HEK293 (cell line): Measurements from ENCODE around the gene OXCT2.
A peak's percentile ranks its signal among the peaks of the same experiment; 100 is the strongest.

Experiments
- CTCF ChIA-PET: fragments of 350-600 bp; formaldehyde crosslinking; extraction: SDS; loops from one replicate; lab custom pipeline; 2021; ENCODE audit warnings: antibody characterized with exemption; lab: Yijun Ruan, JAX
- POLR2A ChIA-PET: fragments of 300-600 bp; formaldehyde crosslinking; extraction: SDS; loops from one replicate; lab custom pipeline; 2020; ENCODE audit warnings: antibody characterized with exemption, inconsistent platforms; lab: Yijun Ruan, JAX
- H3K27ac ChIP-seq: fragments of 200-500 bp; sonication (Bioruptor generic); 2 replicates; pipeline ENCODE4 v1.5.1; 2014; ENCODE audit warnings: low read depth, low read length, control low read depth, inconsistent platforms; ENCODE audit errors: extremely low read depth
- H3K36me3 ChIP-seq, 2 experiments: fragments of 200-500 bp in 1 of 2; sonication (Bioruptor generic) in 1 of 2; 1 replicate in 1 of 2; 2 replicates in 1 of 2; pipeline ENCODE4 v1.5.1; 2014 to 2017; ENCODE audit warnings: inconsistent platforms in 2 of 2, low read length in 2 of 2; ENCODE audit not compliant: control insufficient read depth in 2 of 2, insufficient read depth in 1 of 2
- H3K4me1 ChIP-seq: fragments of 200-500 bp; sonication (Bioruptor generic); 2 replicates; pipeline ENCODE4 v1.5.1; 2014; ENCODE audit warnings: mild to moderate bottlenecking, low read length, inconsistent platforms; ENCODE audit not compliant: control insufficient read depth, insufficient read depth
- H3K4me3 ChIP-seq: 2 replicates; pipeline ENCODE4 v1.5.1; 2011; ENCODE audit warnings: low read depth, mild to moderate bottlenecking, control low read depth, low read length, moderate library complexity
- H3K9me3 ChIP-seq: fragments of 200-500 bp; sonication (Bioruptor generic); 2 replicates; pipeline ENCODE4 v1.5.1; 2014; ENCODE audit warnings: low read depth, low read length, inconsistent platforms; ENCODE audit not compliant: control insufficient read depth, insufficient read depth
- GLI2 ChIP-seq: fragments of 450-650 bp; formaldehyde crosslinking; IDR thresholded peaks from 2 replicates; pipeline ENCODE4; 2017; ENCODE audit warnings: missing biosample characterization, missing genetic modification characterization, low read depth, borderline replicate concordance
- GLIS1 ChIP-seq: fragments of 450-650 bp; formaldehyde crosslinking; IDR thresholded peaks from 2 replicates; pipeline ENCODE4 v1.5.1; 2016; ENCODE audit warnings: missing biosample characterization, missing genetic modification characterization
- IKZF3 ChIP-seq: fragments of 450-650 bp; IDR thresholded peaks from 2 replicates; pipeline ENCODE4 v1.5.0; 2018; ENCODE audit warnings: missing biosample characterization, mild to moderate bottlenecking, missing genetic modification characterization, moderate library complexity
- MZF1 ChIP-seq: fragments of 450-650 bp; formaldehyde crosslinking; IDR thresholded peaks from 2 replicates; pipeline ENCODE4 v1.5.1; 2017; ENCODE audit warnings: missing biosample characterization, missing genetic modification characterization, borderline replicate concordance
- SP7 ChIP-seq: fragments of 450-650 bp; formaldehyde crosslinking; IDR thresholded peaks from 2 replicates; pipeline ENCODE4 v1.5.1; 2016; ENCODE audit warnings: missing biosample characterization, missing genetic modification characterization
- TSHZ1 ChIP-seq: fragments of 450-650 bp; formaldehyde crosslinking; IDR thresholded peaks from 2 replicates; pipeline ENCODE4 v1.5.1; 2016; ENCODE audit warnings: missing biosample characterization, missing genetic modification characterization, borderline replicate concordance
- ZBTB17 ChIP-seq: fragments of 450-650 bp; formaldehyde crosslinking; IDR thresholded peaks from 2 replicates; pipeline ENCODE4 v1.5.1; 2016; ENCODE audit warnings: missing biosample characterization, missing genetic modification characterization
- ZBTB21 ChIP-seq: fragments of 450-650 bp; formaldehyde crosslinking; IDR thresholded peaks from 2 replicates; pipeline ENCODE4 v1.5.1; 2017; ENCODE audit warnings: missing biosample characterization, missing genetic modification characterization
- ZBTB48 ChIP-seq: fragments of 450-650 bp; formaldehyde crosslinking; IDR thresholded peaks from 2 replicates; pipeline ENCODE4 v1.5.1; 2016; ENCODE audit warnings: missing biosample characterization, missing genetic modification characterization
- ZBTB8A ChIP-seq: fragments of 450-650 bp; formaldehyde crosslinking; IDR thresholded peaks from 2 replicates; pipeline ENCODE4 v1.5.1; 2016; ENCODE audit warnings: missing biosample characterization, missing genetic modification characterization
- ZNF112 ChIP-seq: fragments of 450-650 bp; formaldehyde crosslinking; IDR thresholded peaks from 2 replicates; pipeline ENCODE4 v1.5.0; 2017; ENCODE audit warnings: missing biosample characterization, missing genetic modification characterization
- ZNF155 ChIP-seq: fragments of 450-650 bp; formaldehyde crosslinking; IDR thresholded peaks from 2 replicates; pipeline ENCODE4 v1.5.1; 2016; ENCODE audit warnings: missing biosample characterization, missing genetic modification characterization
- ZNF214 ChIP-seq: fragments of 450-650 bp; formaldehyde crosslinking; IDR thresholded peaks from 2 replicates; pipeline ENCODE4 v1.5.1; 2017; ENCODE audit warnings: missing biosample characterization, mild to moderate bottlenecking, missing genetic modification characterization, borderline replicate concordance
- ZNF23 ChIP-seq: fragments of 450-650 bp; formaldehyde crosslinking; IDR thresholded peaks from 2 replicates; pipeline ENCODE4 v1.5.1; 2016; ENCODE audit warnings: missing biosample characterization, missing genetic modification characterization, borderline replicate concordance
- ZNF311 ChIP-seq: fragments of 450-650 bp; formaldehyde crosslinking; IDR thresholded peaks from 2 replicates; pipeline ENCODE4 v1.5.1; 2017; ENCODE audit warnings: missing biosample characterization, missing genetic modification characterization, borderline replicate concordance
- ZNF335 ChIP-seq: fragments of 450-650 bp; formaldehyde crosslinking; conservative IDR thresholded peaks from 2 replicates; pipeline ENCODE4 v1.5.1; 2016; ENCODE audit warnings: missing biosample characterization, missing genetic modification characterization
- ZNF341 ChIP-seq: fragments of 450-650 bp; formaldehyde crosslinking; IDR thresholded peaks from 2 replicates; pipeline ENCODE4; 2016; ENCODE audit warnings: low read depth, missing biosample characterization, missing genetic modification characterization
- ZNF48 ChIP-seq: fragments of 450-650 bp; formaldehyde crosslinking; IDR thresholded peaks from 2 replicates; pipeline ENCODE4 v1.5.1; 2016; ENCODE audit warnings: missing biosample characterization, missing genetic modification characterization
- ZNF513 ChIP-seq: fragments of 450-650 bp; IDR thresholded peaks from 2 replicates; pipeline ENCODE4 v1.5.1; 2018; ENCODE audit warnings: missing biosample characterization, missing genetic modification characterization
- ZNF548 ChIP-seq: fragments of 450-650 bp; formaldehyde crosslinking; IDR thresholded peaks from 2 replicates; pipeline ENCODE4 v1.5.1; 2016; ENCODE audit warnings: missing biosample characterization, missing genetic modification characterization
- ZNF610 ChIP-seq: fragments of 450-650 bp; formaldehyde crosslinking; IDR thresholded peaks from 2 replicates; pipeline ENCODE4 v1.5.1; 2016; ENCODE audit warnings: missing biosample characterization, missing genetic modification characterization, borderline replicate concordance
- ZNF776 ChIP-seq: fragments of 450-650 bp; formaldehyde crosslinking; IDR thresholded peaks from 2 replicates; pipeline ENCODE4 v1.5.0; 2017; ENCODE audit warnings: missing biosample characterization, missing genetic modification characterization, borderline replicate concordance
- ZNF792 ChIP-seq: fragments of 450-650 bp; formaldehyde crosslinking; IDR thresholded peaks from 2 replicates; pipeline ENCODE4 v1.5.1; 2016; ENCODE audit warnings: missing biosample characterization, missing genetic modification characterization

OXCT2 gene

GRCh38 chr1:39761016-39761415 lies 10.1 kb downstream of the OXCT2 start (continued):
- TF ChIP-seq ZNF214 (tag by site-specific recombination) (no peak), ZNF311 (tag by site-specific recombination) (no peak), GLI2 (tag by site-specific recombination) (no peak), ZNF335 (tag by site-specific recombination) (no peak), ZNF513 (tag by site-specific recombination) (no peak)

- ChIA-PET POLR2A (no interaction called here), CTCF (no interaction called here)
- H3K4me1 ChIP-seq = no peaks in the 10 kb centered on the region
- no peak overlapping the region for H3K27ac ChIP-seq
- peaks cover 0 to 60% of the 10 kb centered on the region in 2 experiments; a peak in 1 of 3 replicates for H3K36me3 ChIP-seq
- TF ChIP-seq GLIS1 (tag by site-specific recombination) (peak; percentile 48), TSHZ1 (tag by site-specific recombination) (no peak)
- H3K4me3 ChIP-seq = no peak overlapping the region
- H3K9me3 ChIP-seq = no peaks in the 10 kb centered on the region
Observed at GRCh38 chr1:39760074-39761008, 10.8 kb downstream of the OXCT2 start.

GRCh38 chr1:39759436-39759726 lies 11.8 kb downstream of the OXCT2 start:
- TF ChIP-seq ZBTB17 (tag by site-specific recombination) = peak; percentile 93
- TF ChIP-seq ZNF548 (tag by site-specific recombination) = no peak
- TF ChIP-seq ZNF776 (tag by site-specific recombination) = no peak
- TF ChIP-seq ZNF112 (tag by site-specific recombination) = no peak
- POLR2A ChIA-PET = no interaction called here
- Histone ChIP-seq H3K4me1 (no peaks in the 10 kb centered on the region), H3K36me3 (peaks cover 0 to 70% of the 10 kb centered on the region in 2 experiments; a peak in 2 of 3 replicates), H3K27ac (no peak overlapping the region), H3K9me3 (no peaks in the 10 kb centered on the region), H3K4me3 (no peak overlapping the region)
- CTCF ChIA-PET = no interaction called here

- H3K4me1 ChIP-seq = no peaks in the 10 kb centered on the region
- no peaks in the 10 kb centered on the region for H3K9me3 ChIP-seq
- H3K27ac ChIP-seq = no peak overlapping the region
- H3K4me3 ChIP-seq = no peak overlapping the region
- peaks cover 4 to 76% of the 10 kb centered on the region in 2 experiments for H3K36me3 ChIP-seq
- TF ChIP-seq ZNF155 (no peak), ZBTB48 (tag by site-specific recombination) (no peak), ZNF341 (tag by site-specific recombination) (0 out of 2 replicates have a peak, but pooled peaks have one; percentile 10), IKZF3 (no peak), SP7 (peak; percentile 96), ZNF610 (tag by site-specific recombination) (no peak), ZNF23 (tag by site-specific recombination) (no peak), ZBTB8A (tag by site-specific recombination) (no peak), ZNF792 (tag by site-specific recombination) (no peak), ZNF48 (tag by site-specific recombination) (no peak), ZBTB21 (tag by site-specific recombination) (no peak), MZF1 (tag by site-specific recombination) (no peak)
- ChIA-PET CTCF (no interaction called here), POLR2A (no interaction called here)
Observed at GRCh38 chr1:39758556-39759435, 12.4 kb downstream of the OXCT2 start.
